IPS DF 4.7 (cell line): ENCODE data around the gene SERPIND1.
"Not testable (repeated sequence)": the region's sequence is repeated elsewhere in the genome, so short reads cannot be mapped to it uniquely, and the experiment has no call there.

Source experiments
- DNase-seq: peaks from one replicate; pipeline ENCODE4 v3.0.0-alpha.2; 2013; ENCODE audit warnings: low spot score; ENCODE audit errors: extremely low read depth

SERPIND1 gene

GRCh38 chr22:20811971-20812660, 38.2 kb downstream of the SERPIND1 start:
- DNase-seq, result no peak

- DNase-seq, result no peak
Observed at GRCh38 chr22:20813056-20813455, 39.1 kb downstream of the SERPIND1 start.

- no peak for DNase-seq
Observed at GRCh38 chr22:20814221-20814808, 40.4 kb downstream of the SERPIND1 start.

GRCh38 chr22:20815477-20816050, 41.7 kb downstream of the SERPIND1 start:
- no peak for DNase-seq

GRCh38 chr22:20816559-20816958, 42.6 kb downstream of the SERPIND1 start:
- DNase-seq, result no peak

GRCh38 chr22:20818471-20818870, 44.6 kb downstream of the SERPIND1 start:
- no peak for DNase-seq

GRCh38 chr22:20819471-20819870, 45.6 kb downstream of the SERPIND1 start:
- no peak for DNase-seq

GRCh38 chr22:20821717-20822239, 47.9 kb downstream of the SERPIND1 start:
- not testable (repeated sequence) for DNase-seq

GRCh38 chr22:20822240-20822639, 48.3 kb downstream of the SERPIND1 start:
- DNase-seq, result no peak

GRCh38 chr22:20823264-20823663, 49.4 kb downstream of the SERPIND1 start:
- DNase-seq, result no peak

GRCh38 chr22:20825216-20825615, 51.3 kb downstream of the SERPIND1 start:
- DNase-seq, result not testable (repeated sequence)

- no peak for DNase-seq
Observed at GRCh38 chr22:20825624-20826023, 51.7 kb downstream of the SERPIND1 start.

- DNase-seq, result not testable (repeated sequence)
Observed at GRCh38 chr22:20826373-20827152, 52.6 kb downstream of the SERPIND1 start.

GRCh38 chr22:20829491-20830134, 55.7 kb downstream of the SERPIND1 start:
- DNase-seq, result no peak

GRCh38 chr22:20833225-20833665, 59.3 kb downstream of the SERPIND1 start:
- DNase-seq, result no peak

- no peak for DNase-seq
Observed at GRCh38 chr22:20834206-20834605, 60.3 kb downstream of the SERPIND1 start.

GRCh38 chr22:20834725-20835124, 60.8 kb downstream of the SERPIND1 start:
- DNase-seq, result no peak
